ENCODE measurements around the gene GALNT18. TPM values are rescaled to one million over a fixed set of nuclear protein-coding genes. Genes with fewer than 3 reads are reported as not detected.

GALNT18 gene
- total RNA-seq, 2 experiments from 2014 or later, result 2.4 to 2.7 TPM

DNA sequence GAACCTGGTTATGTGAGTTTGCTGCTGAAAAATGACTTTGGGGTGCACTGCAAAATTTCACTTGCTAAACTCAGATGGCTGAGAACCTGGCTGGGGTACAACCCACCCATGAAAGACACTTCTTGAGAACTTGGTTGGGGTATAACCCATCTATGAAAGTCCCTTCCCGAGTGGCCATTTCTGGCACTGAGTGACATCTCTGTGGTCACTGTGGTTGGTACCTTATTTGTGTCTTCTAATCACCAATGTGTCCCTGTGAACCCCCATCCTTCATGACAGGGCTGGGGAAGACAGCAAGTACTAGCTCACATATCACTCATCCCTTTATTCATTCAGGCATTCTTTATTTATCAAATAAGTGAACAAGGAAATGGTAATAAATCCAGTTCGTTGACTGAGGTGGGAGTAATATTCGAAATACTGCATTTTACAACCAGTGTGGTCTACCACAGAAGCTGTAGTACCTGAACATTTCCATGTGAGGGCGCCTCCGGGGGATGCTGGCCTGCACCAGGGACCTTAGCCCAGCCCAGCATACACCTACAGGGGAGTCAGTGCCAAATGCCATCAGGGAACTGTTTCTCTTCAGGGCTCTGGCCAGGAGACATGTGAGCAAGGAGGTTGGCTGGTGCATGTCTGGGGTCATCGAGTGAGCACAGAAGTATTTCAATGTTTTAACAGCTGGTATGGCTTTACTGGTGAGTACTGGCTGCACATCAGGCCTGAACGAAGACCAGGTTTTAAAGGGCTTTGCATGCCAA lies 390.8 kb downstream of the GALNT18 start:
- H3K4me1 Mint-ChIP-seq (ENCODE audit: low read depth), result no peaks in the 10 kb centered on the region
- no peaks in the 10 kb centered on the region for H3K9me3 Mint-ChIP-seq
- H3K27me3 Mint-ChIP-seq, result peaks cover 3% of the 10 kb centered on the region
- H3K27ac Mint-ChIP-seq, result no peak overlapping the region
- CTCF ChIA-PET, result no interaction called here
- intact Hi-C loops (cut with micrococcal nuclease), result no loop called here
- H3K4me3 Mint-ChIP-seq, result no peak overlapping the region
- DNase-seq, result peak; percentile 36
- H3K36me3 Mint-ChIP-seq, result no peaks in the 10 kb centered on the region
- POLR2A ChIA-PET, result no interaction called here

DNA sequence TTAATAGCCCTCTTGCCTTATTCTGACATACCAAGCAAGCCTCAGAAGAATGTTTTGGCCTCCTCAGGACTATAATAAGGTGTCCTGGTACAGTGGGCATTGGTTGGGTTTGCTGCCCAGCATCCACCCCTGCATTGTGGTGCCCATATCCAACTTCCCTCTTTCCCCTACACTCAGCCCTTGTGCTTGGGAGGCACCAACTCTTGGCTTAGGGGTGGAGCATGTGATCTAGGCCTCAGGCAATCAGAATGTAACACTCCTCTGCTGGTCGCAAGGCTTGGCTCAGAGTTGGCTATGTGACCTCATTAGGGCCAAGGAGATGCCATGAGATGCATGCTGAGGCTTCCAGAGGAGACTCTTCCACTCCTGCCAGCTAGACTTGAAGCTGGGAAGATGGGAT lies 391.7 kb downstream of the GALNT18 start:
- CTCF ChIA-PET, result no interaction called here
- H3K27me3 Mint-ChIP-seq, result peaks cover 3% of the 10 kb centered on the region
- no peak for DNase-seq
- H3K4me1 Mint-ChIP-seq (ENCODE audit: low read depth), result no peaks in the 10 kb centered on the region
- intact Hi-C loops (cut with micrococcal nuclease), result no loop called here
- no peak overlapping the region for H3K4me3 Mint-ChIP-seq
- H3K27ac Mint-ChIP-seq, result no peak overlapping the region
- H3K9me3 Mint-ChIP-seq, result no peaks in the 10 kb centered on the region
- H3K36me3 Mint-ChIP-seq, result no peaks in the 10 kb centered on the region
- POLR2A ChIA-PET, result no interaction called here

DNA sequence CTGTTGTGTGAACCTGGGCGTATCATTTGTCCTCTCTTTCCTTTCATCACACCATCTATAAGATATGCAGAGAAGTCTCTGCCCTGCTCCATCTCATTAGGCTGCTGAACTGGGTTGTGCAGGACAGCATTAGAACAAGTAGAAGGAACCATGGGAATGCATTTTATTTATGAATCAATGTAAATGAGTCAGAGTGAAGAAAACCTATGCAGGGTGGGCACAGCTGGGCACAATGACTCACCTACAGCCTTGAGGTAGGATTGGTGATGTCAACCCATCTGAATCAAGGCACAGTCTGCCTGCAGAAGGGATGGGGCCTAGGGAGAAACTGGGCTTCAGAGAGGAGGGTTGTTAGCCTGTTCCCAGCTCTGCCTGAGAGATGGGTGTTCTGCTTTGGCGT lies 392.2 kb downstream of the GALNT18 start:
- ChIA-PET CTCF (no interaction called here), POLR2A (no interaction called here)
- Mint-ChIP-seq H3K4me1 (ENCODE audit: low read depth) (no peaks in the 10 kb centered on the region), H3K36me3 (no peaks in the 10 kb centered on the region), H3K27ac (no peak overlapping the region), H3K27me3 (peaks cover 3% of the 10 kb centered on the region), H3K9me3 (no peaks in the 10 kb centered on the region), H3K4me3 (no peak overlapping the region)
- DNase-seq, result no peak
- intact Hi-C loops (cut with micrococcal nuclease), result no loop called here

DNA sequence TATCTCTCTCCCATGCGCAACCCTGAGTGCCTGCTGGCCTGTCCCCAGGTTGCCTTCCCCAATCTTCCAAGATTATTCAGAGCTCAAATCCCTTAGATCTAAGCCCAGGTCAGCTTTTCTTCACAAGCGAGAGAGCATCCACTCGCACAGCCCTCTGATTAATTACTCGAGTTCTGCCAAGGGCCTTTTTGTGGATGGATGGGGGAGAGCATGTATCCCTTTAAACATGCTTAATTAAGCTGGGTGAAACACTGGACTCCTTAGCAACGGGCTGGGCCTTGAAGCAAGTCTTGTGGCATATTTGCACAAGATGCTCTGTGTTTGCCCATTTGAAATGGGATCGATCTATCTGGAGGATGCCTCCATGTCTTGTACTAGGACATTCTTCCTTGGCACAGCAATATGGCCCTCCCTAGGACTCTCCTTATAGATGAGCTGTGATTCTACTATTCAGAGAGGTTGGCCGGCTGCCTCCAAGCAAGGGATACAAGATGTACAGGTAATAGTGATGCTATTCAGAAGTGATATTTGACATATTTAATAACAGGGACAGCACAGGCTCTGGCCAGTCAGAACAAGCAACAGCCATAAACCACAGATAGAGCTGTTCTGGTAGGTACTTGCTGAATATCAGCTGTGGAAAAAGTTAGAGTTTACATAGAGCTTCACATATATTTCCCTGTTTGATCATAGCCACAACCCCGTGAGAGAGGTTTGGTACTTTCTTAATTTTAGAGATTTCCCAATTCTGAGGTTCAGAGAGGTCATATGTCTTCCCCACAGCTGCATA lies 394.3 kb downstream of the GALNT18 start:
- ChIA-PET POLR2A (no interaction called here), CTCF (interaction anchor here (1.1 kb wide), 1 partner anchor 204 kb away, joined by 3 read pairs; no protein-coding TSS in a partner anchor)
- Mint-ChIP-seq H3K36me3 (no peaks in the 10 kb centered on the region), H3K4me1 (ENCODE audit: low read depth) (no peaks in the 10 kb centered on the region), H3K9me3 (no peaks in the 10 kb centered on the region), H3K4me3 (no peak overlapping the region), H3K27ac (no peak overlapping the region), H3K27me3 (peaks cover 3% of the 10 kb centered on the region)
- intact Hi-C loops (cut with micrococcal nuclease), result no loop called here
- DNase-seq, result no peak

Small RNAs within 50 kb of the gene (microRNA-seq; reads per million reads assigned to microRNA genes)
- gene MIR4299 (ENCODE audit: borderline microRNAs expressed, borderline number of aligned reads, borderline replicate concordance), result not detected

Other genes starting within 250 kb of the GALNT18 start
- 10 to 100 TPM; 58.5 to 64.0 TPM for gene USP47, start 220.0 kb upstream of the GALNT18 start, total RNA-seq